SK-N-SH (cell line): ENCODE results near the gene CDC73. TPM values are rescaled to one million over a fixed set of nuclear protein-coding genes. Genes with fewer than 3 reads are reported as not detected.

Experiments used
- CTCF ChIA-PET: fragments of 300-600, 350-600 bp; formaldehyde crosslinking; extraction: SDS; loops from one replicate; lab custom pipeline; 2021; lab: Yijun Ruan, JAX
- POLR2A ChIA-PET: fragments of 350-600 bp; sonication (Branson Sonifier 250); formaldehyde crosslinking; extraction: SDS; loops from one replicate; lab custom pipeline; 2020; ENCODE audit warnings: antibody characterized with exemption, inconsistent platforms; lab: Yijun Ruan, JAX
- DNase-seq: peaks from one replicate; pipeline ENCODE4 v3.0.0; 2012
- H2AFZ ChIP-seq: fragments of 200-600 bp; sonication (generic); 2 replicates; pipeline ENCODE4 v1.8.1; 2016; ENCODE audit warnings: antibody characterized with exemption, mild to moderate bottlenecking, low read depth
- H3F3A ChIP-seq: fragments of 200-600 bp; sonication (generic); replicated peaks from 2 replicates; pipeline ENCODE3; 2016; ENCODE audit warnings: antibody characterized with exemption, mild to moderate bottlenecking; ENCODE audit not compliant: insufficient read depth
- H3K27ac ChIP-seq, 2 experiments: fragments of 200-500 bp in 1 of 2; fragments of 200-600 bp in 1 of 2; sonication (Bioruptor generic) in 1 of 2; sonication (generic), shearing (Covaris generic) in 1 of 2; 2 replicates each; pipeline versions ENCODE4 v1.5.1 to v1.6.1; 2014 to 2016; ENCODE audit warnings: low read depth in 2 of 2, inconsistent platforms in 1 of 2, low read length in 1 of 2, mild to moderate bottlenecking in 1 of 2, mixed read lengths in 1 of 2
- H3K27me3 ChIP-seq: fragments of 200-600 bp; sonication (generic), shearing (Covaris generic); 2 replicates; pipeline ENCODE4 v1.6.1; 2016; ENCODE audit warnings: mixed run types; ENCODE audit not compliant: insufficient read depth
- H3K36me3 ChIP-seq, 2 experiments: fragments of 200-500 bp in 1 of 2; fragments of 200-600 bp in 1 of 2; sonication (Bioruptor generic) in 1 of 2; sonication (generic) in 1 of 2; replicated peaks in 1 of 2; 2 replicates each; pipeline versions ENCODE3 to v1.5.1; 2014 to 2016; ENCODE audit warnings: low read length in 1 of 2, mild to moderate bottlenecking in 1 of 2; ENCODE audit not compliant: insufficient read depth in 2 of 2, control insufficient read depth in 1 of 2
- H3K4me1 ChIP-seq, 2 experiments: fragments of 200-500 bp in 1 of 2; fragments of 200-600 bp in 1 of 2; sonication (Bioruptor generic) in 1 of 2; sonication (generic), shearing (Covaris generic) in 1 of 2; 2 replicates each; pipeline versions ENCODE4 v1.5.1 to v1.6.1; 2014 to 2016; ENCODE audit warnings: low read depth in 1 of 2, low read length in 1 of 2, mixed run types in 1 of 2; ENCODE audit not compliant: insufficient read depth in 2 of 2, control insufficient read depth in 1 of 2
- H3K4me2 ChIP-seq: fragments of 200-600 bp; sonication (generic), shearing (Covaris generic); 2 replicates; pipeline ENCODE4 v1.6.1; 2017; ENCODE audit warnings: mixed run types
- H3K4me3 ChIP-seq, 2 experiments: fragments of 200-500 bp in 1 of 2; fragments of 200-600 bp in 1 of 2; sonication (Bioruptor generic) in 1 of 2; sonication (generic), shearing (Covaris generic) in 1 of 2; 2 replicates each; pipeline versions ENCODE4 v1.5.1 to v1.8.1; 2014 to 2016; ENCODE audit warnings: low read depth in 2 of 2, inconsistent platforms in 1 of 2, low read length in 1 of 2, mild to moderate bottlenecking in 1 of 2, mixed read lengths in 1 of 2, moderate library complexity in 1 of 2
- H3K79me2 ChIP-seq: fragments of 200-600 bp; sonication (generic); 2 replicates; pipeline ENCODE4 v1.8.1; 2017; ENCODE audit warnings: mild to moderate bottlenecking; ENCODE audit not compliant: insufficient read depth
- H3K9ac ChIP-seq: fragments of 200-600 bp; sonication (generic); 2 replicates; pipeline ENCODE4 v1.6.1; 2017; ENCODE audit warnings: mixed run types
- H3K9me2 ChIP-seq: fragments of 200-600 bp; sonication (generic); 2 replicates; pipeline ENCODE4 v1.6.1; 2017; ENCODE audit warnings: mixed run types
- H3K9me3 ChIP-seq: fragments of 200-600 bp; sonication (generic); 2 replicates; pipeline ENCODE4 v1.6.1; 2017; ENCODE audit warnings: mixed run types, mild to moderate bottlenecking, moderate library complexity
- H4K20me1 ChIP-seq: fragments of 200-600 bp; sonication (generic); 2 replicates; pipeline ENCODE4 v1.6.1; 2017; ENCODE audit warnings: mild to moderate bottlenecking, mixed run types; ENCODE audit not compliant: insufficient read depth
- ELF1 ChIP-seq: IDR thresholded peaks from 2 replicates; pipeline ENCODE4 v1.4.0; 2012
- EZH2phosphoT487 ChIP-seq: fragments of 200-600 bp; sonication (generic); IDR thresholded peaks from 2 replicates; pipeline ENCODE4 v1.6.1; 2017; ENCODE audit warnings: low read depth, mixed run types, mild to moderate bottlenecking, antibody characterized with exemption, moderate library complexity, borderline replicate concordance
- FOSL2 ChIP-seq: IDR thresholded peaks from 2 replicates; pipeline ENCODE4 v1.4.0; 2012; ENCODE audit warnings: low read depth, mild to moderate bottlenecking, moderate library complexity, borderline replicate concordance
- FOXJ3 ChIP-seq: sonication (generic); formaldehyde crosslinking; IDR thresholded peaks from 2 replicates; pipeline ENCODE4 v1.5.1; 2020; ENCODE audit warnings: mild to moderate bottlenecking, missing genetic modification reagents
- FOXM1 ChIP-seq: IDR thresholded peaks from 2 replicates; pipeline ENCODE4 v1.4.0; 2012; ENCODE audit warnings: low read depth, mild to moderate bottlenecking
- GATA2 ChIP-seq: sonication (generic); formaldehyde crosslinking; IDR thresholded peaks from 2 replicates; pipeline ENCODE4 v1.5.0; 2020; ENCODE audit warnings: mild to moderate bottlenecking, missing genetic modification reagents
- MEF2A ChIP-seq: IDR thresholded peaks from 2 replicates; pipeline ENCODE4 v1.4.0; 2012; ENCODE audit warnings: low read depth, borderline replicate concordance
- MXI1 ChIP-seq: IDR thresholded peaks from 2 replicates; pipeline ENCODE4 v1.6.1; 2012; ENCODE audit warnings: mild to moderate bottlenecking, low read depth, low read length, improper control_type of control experiment
- NRF1 ChIP-seq: IDR thresholded peaks from 2 replicates; pipeline ENCODE4 v1.6.1; 2012; ENCODE audit warnings: low read depth, mild to moderate bottlenecking, low read length
- RCOR1 ChIP-seq: fragments of 150-350 bp; IDR thresholded peaks from 2 replicates; pipeline ENCODE4 v1.6.1; 2017; ENCODE audit warnings: antibody characterized with exemption, low read length
- RFX5 ChIP-seq: IDR thresholded peaks from 2 replicates; pipeline ENCODE4 v1.6.1; 2012; ENCODE audit warnings: mild to moderate bottlenecking, improper control_type of control experiment, low read length
- TAF1 ChIP-seq: IDR thresholded peaks from 2 replicates; pipeline ENCODE4 v1.6.1; 2012; ENCODE audit warnings: low read depth, mild to moderate bottlenecking, low read length, moderate library complexity, borderline replicate concordance
- TEAD4 ChIP-seq: IDR thresholded peaks from 2 replicates; pipeline ENCODE4 v1.4.0; 2012; ENCODE audit warnings: mild to moderate bottlenecking, borderline replicate concordance; ENCODE audit not compliant: insufficient read depth
- WGBS: methylation state at CpG from one replicate; pipeline ENCODE4 v1.1.6; 2017; ENCODE audit warnings: low lambda C conversion rate; 5-methylcytosine and 5-hydroxymethylcytosine counted together
- polyA plus RNA-seq, 3 experiments: library from polyadenylated mRNA; depleted of rRNA; stranded (reverse); fragments of >200 nt; gene quantifications; 2 replicates each; pipeline ENCODE4 v1.2.3, GENCODE V29; 2012
- TF ChIP-seq, protein P1 (sequence below): fragments of 150-350 bp; IDR thresholded peaks from 2 replicates; pipeline ENCODE4 v1.6.1; 2017; ENCODE audit warnings: antibody characterized with exemption, low read length, low read depth, borderline replicate concordance
- TF ChIP-seq, protein P2 (sequence below): IDR thresholded peaks from 2 replicates; pipeline ENCODE4 v1.4.0; 2012; ENCODE audit warnings: low read depth
- TF ChIP-seq, protein P3 (sequence below): IDR thresholded peaks from 2 replicates; pipeline ENCODE4 v1.6.1; 2012; ENCODE audit warnings: mild to moderate bottlenecking, low read depth, low read length, moderate library complexity

CDC73 gene
- polyA plus RNA-seq, 1 of the 3 experiments (the other 2 are of a cell fraction) = 13.4 TPM

DNA sequence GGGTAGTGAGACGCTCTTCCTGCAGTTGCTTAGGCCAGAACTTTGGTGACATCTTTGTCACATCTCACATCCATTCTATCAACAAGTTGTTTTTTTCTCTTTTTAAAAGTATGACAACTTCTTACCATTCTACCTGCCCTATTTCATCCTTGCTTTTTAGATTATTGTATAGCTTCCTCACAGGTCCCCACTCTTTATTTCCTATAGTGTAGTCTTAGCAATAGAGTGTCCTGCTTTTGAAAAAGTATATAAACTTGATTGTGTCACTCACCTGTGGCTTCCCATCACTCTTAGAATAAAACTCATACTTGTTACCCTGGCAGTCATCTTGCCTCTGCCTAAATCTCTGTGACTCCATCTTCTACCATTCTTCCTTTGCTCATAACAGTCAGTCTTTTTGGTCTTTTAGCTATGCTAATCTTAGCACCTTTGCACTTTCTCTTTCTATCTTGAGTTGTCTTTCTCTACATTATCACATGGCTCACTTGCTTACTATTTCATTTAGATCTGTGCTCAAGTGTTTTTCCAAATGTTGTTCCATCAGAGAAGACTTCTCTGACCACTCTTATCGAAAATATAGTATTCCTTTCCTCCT, 9.5 kb downstream of the CDC73 start:
- CTCF ChIA-PET = interaction anchor here (1.3 kb wide), 1 partner anchor 9 kb away, joined by 6 read pairs; the partner anchor contains the start of gene CDC73
- H3K9ac ChIP-seq = no peak overlapping the region
- H4K20me1 ChIP-seq = no peaks in the 10 kb centered on the region
- POLR2A ChIA-PET = no interaction called here
- H3K4me2 ChIP-seq = no peak overlapping the region
- peaks cover 2% of the 10 kb centered on the region for H3F3A ChIP-seq
- TF ChIP-seq, protein P1, sequence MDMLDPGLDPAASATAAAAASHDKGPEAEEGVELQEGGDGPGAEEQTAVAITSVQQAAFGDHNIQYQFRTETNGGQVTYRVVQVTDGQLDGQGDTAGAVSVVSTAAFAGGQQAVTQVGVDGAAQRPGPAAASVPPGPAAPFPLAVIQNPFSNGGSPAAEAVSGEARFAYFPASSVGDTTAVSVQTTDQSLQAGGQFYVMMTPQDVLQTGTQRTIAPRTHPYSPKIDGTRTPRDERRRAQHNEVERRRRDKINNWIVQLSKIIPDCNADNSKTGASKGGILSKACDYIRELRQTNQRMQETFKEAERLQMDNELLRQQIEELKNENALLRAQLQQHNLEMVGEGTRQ = no peak
- TF ChIP-seq MEF2A (no peak), TEAD4 (no peak), GATA2 (CRISPR knock-in tag) (no peak), RCOR1 (no peak), EZH2phosphoT487 (no peak), NRF1 (no peak), TAF1 (no peak), FOXJ3 (CRISPR knock-in tag) (no peak), MXI1 (no peak), ELF1 (no peak), FOSL2 (no peak), FOXM1 (no peak), RFX5 (no peak)
- TF ChIP-seq, protein P2, sequence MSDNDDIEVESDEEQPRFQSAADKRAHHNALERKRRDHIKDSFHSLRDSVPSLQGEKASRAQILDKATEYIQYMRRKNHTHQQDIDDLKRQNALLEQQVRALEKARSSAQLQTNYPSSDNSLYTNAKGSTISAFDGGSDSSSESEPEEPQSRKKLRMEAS = no peak
- TF ChIP-seq, protein P3, sequence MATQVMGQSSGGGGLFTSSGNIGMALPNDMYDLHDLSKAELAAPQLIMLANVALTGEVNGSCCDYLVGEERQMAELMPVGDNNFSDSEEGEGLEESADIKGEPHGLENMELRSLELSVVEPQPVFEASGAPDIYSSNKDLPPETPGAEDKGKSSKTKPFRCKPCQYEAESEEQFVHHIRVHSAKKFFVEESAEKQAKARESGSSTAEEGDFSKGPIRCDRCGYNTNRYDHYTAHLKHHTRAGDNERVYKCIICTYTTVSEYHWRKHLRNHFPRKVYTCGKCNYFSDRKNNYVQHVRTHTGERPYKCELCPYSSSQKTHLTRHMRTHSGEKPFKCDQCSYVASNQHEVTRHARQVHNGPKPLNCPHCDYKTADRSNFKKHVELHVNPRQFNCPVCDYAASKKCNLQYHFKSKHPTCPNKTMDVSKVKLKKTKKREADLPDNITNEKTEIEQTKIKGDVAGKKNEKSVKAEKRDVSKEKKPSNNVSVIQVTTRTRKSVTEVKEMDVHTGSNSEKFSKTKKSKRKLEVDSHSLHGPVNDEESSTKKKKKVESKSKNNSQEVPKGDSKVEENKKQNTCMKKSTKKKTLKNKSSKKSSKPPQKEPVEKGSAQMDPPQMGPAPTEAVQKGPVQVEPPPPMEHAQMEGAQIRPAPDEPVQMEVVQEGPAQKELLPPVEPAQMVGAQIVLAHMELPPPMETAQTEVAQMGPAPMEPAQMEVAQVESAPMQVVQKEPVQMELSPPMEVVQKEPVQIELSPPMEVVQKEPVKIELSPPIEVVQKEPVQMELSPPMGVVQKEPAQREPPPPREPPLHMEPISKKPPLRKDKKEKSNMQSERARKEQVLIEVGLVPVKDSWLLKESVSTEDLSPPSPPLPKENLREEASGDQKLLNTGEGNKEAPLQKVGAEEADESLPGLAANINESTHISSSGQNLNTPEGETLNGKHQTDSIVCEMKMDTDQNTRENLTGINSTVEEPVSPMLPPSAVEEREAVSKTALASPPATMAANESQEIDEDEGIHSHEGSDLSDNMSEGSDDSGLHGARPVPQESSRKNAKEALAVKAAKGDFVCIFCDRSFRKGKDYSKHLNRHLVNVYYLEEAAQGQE = no peak
- no peaks in the 10 kb centered on the region for H3K9me3 ChIP-seq
- no peaks in the 10 kb centered on the region for H3K27me3 ChIP-seq
- peaks cover 54 to 56% of the 10 kb centered on the region in 2 experiments for H3K36me3 ChIP-seq
- no peak overlapping the region for H2AFZ ChIP-seq
- no peak overlapping the region for H3K4me3 ChIP-seq
- 97% methylated on average over 2 of the region's 2 CpGs for WGBS
- peaks cover 64% of the 10 kb centered on the region for H3K79me2 ChIP-seq
- DNase-seq = no peak
- H3K4me1 ChIP-seq = no peaks in the 10 kb centered on the region
- H3K27ac ChIP-seq = no peak overlapping the region
- no peaks in the 10 kb centered on the region for H3K9me2 ChIP-seq
